Sigmoid colon (tissue), 4 donors: Measurements from ENCODE around the gene UPF2.

Experiments
- POLR2A ChIP-seq, 2 donors: fragments of 450-650 bp; IDR thresholded peaks; one replicate each; pipeline ENCODE4 v1.6.1; 2016; ENCODE audit warnings: antibody characterized with exemption in 2 of 2, mild to moderate bottlenecking in 2 of 2, moderate library complexity in 2 of 2
- POLR2AphosphoS5 ChIP-seq, 4 donors: sonication (generic); formaldehyde crosslinking; IDR thresholded peaks; one replicate each; pipeline ENCODE4 v1.6.1; 2017; ENCODE audit warnings: antibody characterized with exemption in 4 of 4

DNA sequence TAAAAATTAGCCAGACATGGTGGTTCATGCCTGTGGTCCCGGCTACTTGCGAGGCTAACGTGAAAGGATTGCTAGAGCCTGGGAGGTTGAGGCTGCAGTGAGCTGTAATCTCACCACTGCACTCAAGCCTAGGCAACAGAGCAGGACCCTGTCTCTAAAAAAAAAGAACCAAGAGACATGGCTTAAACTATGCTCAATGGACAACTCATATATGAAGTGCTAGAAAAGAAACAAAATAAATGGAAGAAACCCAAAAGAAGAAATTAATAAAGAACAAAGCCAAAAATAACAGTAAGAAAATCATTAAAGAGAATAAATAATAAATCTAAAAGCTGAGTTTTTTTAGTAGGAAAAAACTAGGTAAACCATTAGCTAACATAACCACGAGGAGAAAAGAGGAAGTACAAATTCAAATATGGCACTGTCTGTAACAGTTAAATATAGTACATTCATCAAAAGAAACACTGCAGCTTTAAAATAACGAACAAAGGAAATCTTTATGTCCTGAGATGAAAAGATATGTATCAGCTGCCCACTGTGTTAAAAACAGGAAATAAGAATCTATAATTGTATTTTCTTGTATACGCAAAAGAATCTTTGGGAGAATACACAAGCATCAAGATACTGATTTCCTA lies 48.7 kb downstream of the UPF2 start:
- no peak for TF ChIP-seq POLR2AphosphoS5 (IDR thresholded peaks at IDR 0.05)
- TF ChIP-seq POLR2A (IDR thresholded peaks at IDR 0.05) = no peak
